Endothelial cell of umbilical vein (primary cell): ENCODE measurements around the gene RNU6-8. TPM values are rescaled to one million over a fixed set of nuclear protein-coding genes. Genes with fewer than 3 reads are reported as not detected.

Source experiments
- BruUV-seq: library from RNA; stranded (reverse); fragments of 400-500 nt; replicated peaks from 2 replicates; lab custom pipeline; 2021; lab: Mats Ljungman, UMichigan
- CTCF ChIA-PET: fragments of 300-600, 350-600 bp; sonication (Branson Sonifier 250); formaldehyde crosslinking; loops from one replicate; lab custom pipeline; 2021; ENCODE audit warnings: antibody characterized with exemption, inconsistent platforms; lab: Charles Lee
- POLR2A ChIA-PET: fragments of 300-600, 350-600 bp; sonication (Branson Sonifier 250); formaldehyde crosslinking; loops from one replicate; lab custom pipeline; 2021; ENCODE audit warnings: antibody characterized with exemption, inconsistent platforms; lab: Charles Lee
- DNase-seq: peaks from one replicate; pipeline ENCODE4 v3.0.0-alpha.2; 2011; ENCODE audit warnings: low read depth, low spot score
- FAIRE-seq: peaks from 2 replicates; lab custom pipeline; 2011; peaks lifted over from hg19 to GRCh38; lab: Jason Lieb, UNC
- H2AFZ ChIP-seq: 2 replicates; pipeline ENCODE4 v1.6.0; 2012; ENCODE audit warnings: low read depth, low read length, control low read depth, inconsistent platforms
- H3K27ac ChIP-seq: 2 replicates; pipeline ENCODE4 v1.5.1; 2011; ENCODE audit warnings: low read depth, mild to moderate bottlenecking, control low read depth, low read length, moderate library complexity; ENCODE audit not compliant: insufficient read depth
- H3K27me3 ChIP-seq, 2 experiments: 2 replicates each; pipeline versions ENCODE4 v1.6.0 to v1.6.1; 2011; ENCODE audit warnings: low read length in 2 of 2, mixed read lengths in 1 of 2; ENCODE audit not compliant: control insufficient read depth in 2 of 2, insufficient read depth in 2 of 2
- H3K36me3 ChIP-seq, 2 experiments: 2 replicates in 1 of 2; 3 replicates in 1 of 2; pipeline ENCODE4 v1.5.1; 2011; ENCODE audit warnings: low read length in 2 of 2, mild to moderate bottlenecking in 1 of 2, moderate library complexity in 1 of 2; ENCODE audit not compliant: control insufficient read depth in 2 of 2, insufficient read depth in 2 of 2; ENCODE audit errors: extremely low read depth in 1 of 2
- H3K4me1 ChIP-seq: 3 replicates; pipeline ENCODE4 v1.5.1; 2011; ENCODE audit warnings: mild to moderate bottlenecking, low read length; ENCODE audit not compliant: control insufficient read depth, insufficient read depth; ENCODE audit errors: extremely low read depth
- H3K4me2 ChIP-seq: 2 replicates; pipeline ENCODE4 v1.6.1; 2011; ENCODE audit warnings: low read length, control low read depth, mixed read lengths; ENCODE audit not compliant: insufficient read depth
- H3K4me3 ChIP-seq, 3 experiments: fragments of 200-600 bp in 1 of 3; sonication (generic), shearing (Covaris generic) in 1 of 3; replicated peaks in 1 of 3; 2 replicates each; pipeline ENCODE4 v1.5.1; 2011 to 2016; ENCODE audit warnings: control low read depth in 3 of 3, low read length in 3 of 3, mild to moderate bottlenecking in 2 of 3, inconsistent platforms in 1 of 3, low read depth in 1 of 3, moderate library complexity in 1 of 3; ENCODE audit not compliant: insufficient read depth in 1 of 3
- H3K79me2 ChIP-seq: 2 replicates; pipeline ENCODE4 v1.6.0; 2012; ENCODE audit warnings: low read length, inconsistent platforms; ENCODE audit not compliant: control insufficient read depth, insufficient read depth
- H3K9ac ChIP-seq: replicated peaks from 2 replicates; pipeline ENCODE3; 2011; ENCODE audit warnings: low read length, control low read depth; ENCODE audit not compliant: insufficient read depth; ENCODE audit errors: extremely low read depth
- H3K9me1 ChIP-seq: replicated peaks from 3 replicates; pipeline ENCODE4 v1.6.0; 2011; ENCODE audit warnings: mild to moderate bottlenecking, low read length; ENCODE audit not compliant: control insufficient read depth, insufficient read depth; ENCODE audit errors: extremely low read depth
- H3K9me3 ChIP-seq: replicated peaks from 2 replicates; pipeline ENCODE4 v1.5.1; 2012; ENCODE audit warnings: low read length, inconsistent platforms; ENCODE audit not compliant: control insufficient read depth, insufficient read depth
- H4K20me1 ChIP-seq: replicated peaks from 2 replicates; pipeline ENCODE3; 2011; ENCODE audit warnings: mild to moderate bottlenecking, low read length; ENCODE audit not compliant: control insufficient read depth, insufficient read depth; ENCODE audit errors: extremely low read depth
- CTCF ChIP-seq, 2 donors: IDR thresholded peaks; 1 replicate in 1 of 2; 2 replicates in 1 of 2; pipeline ENCODE4 v1.5.1; 2011; ENCODE audit warnings: low read length in 2 of 2, mild to moderate bottlenecking in 2 of 2, moderate library complexity in 2 of 2, control low read depth in 1 of 2, inconsistent platforms in 1 of 2, low read depth in 1 of 2; ENCODE audit not compliant: insufficient read depth in 1 of 2; ENCODE audit errors: extremely low read depth in 1 of 2
- EZH2 ChIP-seq: IDR thresholded peaks from 2 replicates; pipeline ENCODE4 v1.6.1; 2012; ENCODE audit warnings: borderline replicate concordance, low read depth, mild to moderate bottlenecking, moderate library complexity, low read length, inconsistent platforms; ENCODE audit not compliant: severe bottlenecking
- FOS ChIP-seq: IDR thresholded peaks from 2 replicates; pipeline ENCODE4 v1.6.1; 2011; ENCODE audit warnings: mild to moderate bottlenecking, low read length, moderate library complexity, borderline replicate concordance; ENCODE audit not compliant: insufficient read depth
- GATA2 ChIP-seq: IDR thresholded peaks from 2 replicates; pipeline ENCODE4 v1.7.0; 2011; ENCODE audit warnings: low read depth, mild to moderate bottlenecking, moderate library complexity, mixed read lengths, low read length; ENCODE audit not compliant: insufficient read length, insufficient read depth
- JUN ChIP-seq: IDR thresholded peaks from 2 replicates; pipeline ENCODE4 v1.6.1; 2011; ENCODE audit warnings: borderline replicate concordance, low read depth; ENCODE audit not compliant: insufficient read length, insufficient read depth
- MAX ChIP-seq: IDR thresholded peaks from 2 replicates; pipeline ENCODE4 v1.6.1; 2011; ENCODE audit not compliant: insufficient read depth, insufficient read length
- MYC ChIP-seq: IDR thresholded peaks from one replicate; pipeline ENCODE4 v1.6.1; 2011; ENCODE audit warnings: mild to moderate bottlenecking, low read depth, low read length
- POLR2A ChIP-seq: IDR thresholded peaks from 2 replicates; pipeline ENCODE4 v1.6.1; 2012; ENCODE audit warnings: low read depth, mild to moderate bottlenecking, control low read depth, low read length
- POLR2AphosphoS5 ChIP-seq: IDR thresholded peaks from 2 replicates; pipeline ENCODE4 v1.6.1; 2012; ENCODE audit warnings: low read depth, mild to moderate bottlenecking, control low read depth, low read length, moderate library complexity; ENCODE audit not compliant: insufficient read depth
- dilution Hi-C: fragments of 300-500 bp; cut with MboI; formaldehyde crosslinking; loops from one replicate; pipeline ENCODE4 v1.15.0; 2019; ENCODE audit warnings: low sequenced_read_pairs; ENCODE audit not compliant: extremely low pct_ligation_motif_present
- intact Hi-C: fragments of 100-400 bp; cut with micrococcal nuclease; formaldehyde crosslinking; loops from one replicate; pipeline ENCODE4 v1.10.0; 2022
- polyA plus RNA-seq, 4 experiments: library from polyadenylated mRNA; depleted of rRNA in 3 of 4; stranded (reverse) in 3 of 4; unstranded in 1 of 4; fragments of >200 nt; gene quantifications; 2 replicates each; pipeline versions ENCODE4 v1.2.1 to v1.2.3, GENCODE V29; 2011 to 2012; ENCODE audit warnings: missing spikeins in 1 of 4
- total RNA-seq: library from RNA; stranded (reverse); gene quantifications from 2 replicates; pipeline ENCODE4 v1.2.3, GENCODE V29; 2021

Gene RNU6-8
- total and polyA plus RNA-seq, 2 donors (not counting 3 experiments of a cell fraction or from before 2014, with no cell fraction given): not detected

- no peak for TF ChIP-seq POLR2A
- TF ChIP-seq MAX: no peak
- TF ChIP-seq POLR2AphosphoS5: no peak
- TF ChIP-seq JUN: no peak
- no peak for TF ChIP-seq MYC
- TF ChIP-seq FOS: no peak
- TF ChIP-seq GATA2: no peak
- TF ChIP-seq CTCF (IDR thresholded peaks at IDR 0.05; ENCODE audit: extremely low read depth in 1 of 2, insufficient read depth in 1 of 2, low read depth in 1 of 2, low read length in 2 of 2): no peak
- no peak for TF ChIP-seq EZH2
- Histone ChIP-seq H3K9me3 (no peaks in the 10 kb centered on the region), H4K20me1 (no peaks in the 10 kb centered on the region), H3K9ac (no peak overlapping the region), H3K4me1 (no peaks in the 10 kb centered on the region), H3K4me2 (no peak overlapping the region), H3K4me3 (no peak overlapping the region), H3K27ac (no peak overlapping the region), H3K9me1 (no peaks in the 10 kb centered on the region), H3K27me3 (peaks cover 0 to 1% of the 10 kb centered on the region in 2 experiments), H3K36me3 (no peaks in the 10 kb centered on the region), H3K79me2 (no peaks in the 10 kb centered on the region), H2AFZ (no peak overlapping the region)
- CTCF ChIA-PET: interaction anchor here (0.7 to 1.4 kb wide), 3 partner anchors 10 to 244 kb away, joined by 3 to 6 read pairs (median 4); no protein-coding TSS in a partner anchor
- intact Hi-C loops: no loop called here
- POLR2A ChIA-PET: no interaction called here
- dilution Hi-C loops: no loop called here
- no peak for DNase-seq
- BruUV-seq: no TSS peak
- FAIRE-seq: no peak
Observed at GRCh38 chr14:32225378-32225920, 22.4 kb upstream of the RNU6-8 start.
